RPMI7951 (cell line): ENCODE measurements around the gene DNAH10. TPM values are rescaled to one million over a fixed set of nuclear protein-coding genes. Genes with fewer than 3 reads are reported as not detected.

Source experiments
- DNase-seq: peaks from one replicate; pipeline ENCODE4 v3.0.0-alpha.2; 2012; ENCODE audit warnings: low read depth
- total RNA-seq: library from RNA; depleted of rRNA; stranded (reverse); fragments of >200 nt; shearing (Covaris generic); gene quantifications from 2 replicates; pipeline ENCODE4 v1.2.3, GENCODE V29; 2014

DNAH10 gene
- total RNA-seq, 1 experiment from 2014 or later = under 0.01 TPM

DNA sequence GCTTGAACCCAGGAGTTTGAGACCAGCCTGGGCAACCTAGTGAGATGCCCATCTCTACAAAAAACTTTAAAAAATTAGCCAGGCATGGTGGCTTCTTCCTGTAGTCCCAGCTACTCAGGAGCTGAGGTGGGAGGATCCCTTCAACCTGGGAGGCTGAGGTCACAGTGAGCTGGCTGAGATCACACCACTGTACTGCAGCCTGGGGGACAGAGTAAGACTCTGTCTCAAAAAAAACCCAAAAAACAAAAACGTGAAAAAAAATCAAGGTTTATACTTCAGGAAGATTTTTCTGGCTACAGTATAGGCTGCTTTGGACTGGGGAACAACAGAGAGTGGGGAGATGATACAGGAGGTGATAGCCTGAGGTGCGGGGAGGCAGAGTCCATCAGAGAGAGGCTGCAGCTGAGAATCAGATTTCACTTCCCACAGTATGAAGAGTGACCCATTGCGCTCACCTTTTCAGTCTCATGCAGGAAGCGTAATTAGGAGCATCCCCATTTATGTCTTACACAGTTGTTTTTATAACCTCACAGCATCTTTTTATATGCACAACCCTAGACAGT is 28.9 kb downstream of the DNAH10 start:
- DNase-seq = no peak

DNA sequence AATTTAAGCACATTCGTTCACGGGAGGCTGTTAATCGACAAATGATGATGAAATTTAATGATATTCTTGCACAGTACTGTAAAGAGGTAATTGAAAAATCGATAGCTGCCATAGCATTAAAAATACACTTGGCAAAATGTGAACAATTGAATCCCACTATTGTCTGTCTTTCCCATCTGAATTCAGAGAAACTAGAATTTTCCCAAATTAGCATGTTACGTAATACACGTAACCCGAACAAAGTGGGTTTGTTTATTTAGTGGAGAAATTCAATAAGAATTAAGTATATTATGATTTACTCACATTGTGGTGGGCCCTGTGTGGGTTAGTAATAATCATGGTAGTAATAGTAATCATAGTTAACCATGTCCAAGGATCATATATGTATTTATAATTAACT is 31.9 kb downstream of the DNAH10 start:
- DNase-seq = no peak

GRCh38 chr12:123798518-123798917 is 36.4 kb downstream of the DNAH10 start:
- DNase-seq = no peak

GRCh38 chr12:123799227-123799626 is 37.1 kb downstream of the DNAH10 start:
- no peak for DNase-seq

- peak; percentile 32 for DNase-seq
Measured at GRCh38 chr12:123801573-123802178, 39.6 kb downstream of the DNAH10 start.

GRCh38 chr12:123805173-123805572 is 43.1 kb downstream of the DNAH10 start:
- DNase-seq = no peak

- no peak for DNase-seq
Measured at GRCh38 chr12:123807002-123807401, 44.9 kb downstream of the DNAH10 start.

- no peak for DNase-seq
Measured at GRCh38 chr12:123807670-123808069, 45.6 kb downstream of the DNAH10 start.

- peak; percentile 43 for DNase-seq
Measured at GRCh38 chr12:123808167-123808566, 46.1 kb downstream of the DNAH10 start.

DNA sequence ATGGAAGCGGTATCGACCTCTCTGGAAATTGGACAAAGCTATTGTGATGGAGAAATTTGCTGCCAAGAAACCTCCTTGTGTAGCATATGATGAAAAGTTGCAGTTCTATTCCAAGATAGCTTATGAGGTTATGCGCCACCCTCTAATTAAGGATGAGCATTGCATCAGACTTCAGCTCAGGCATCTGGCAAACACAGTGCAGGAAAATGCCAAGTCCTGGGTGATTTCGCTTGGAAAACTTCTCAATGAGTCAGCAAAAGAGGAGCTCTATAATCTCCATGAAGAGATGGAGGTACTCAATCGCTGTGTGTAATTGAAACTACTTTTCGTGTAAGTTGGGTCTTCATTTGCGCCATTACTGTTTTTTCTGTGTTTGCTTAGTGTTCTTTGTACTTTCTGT is 51.2 kb downstream of the DNAH10 start:
- DNase-seq = peak; percentile 74

DNA sequence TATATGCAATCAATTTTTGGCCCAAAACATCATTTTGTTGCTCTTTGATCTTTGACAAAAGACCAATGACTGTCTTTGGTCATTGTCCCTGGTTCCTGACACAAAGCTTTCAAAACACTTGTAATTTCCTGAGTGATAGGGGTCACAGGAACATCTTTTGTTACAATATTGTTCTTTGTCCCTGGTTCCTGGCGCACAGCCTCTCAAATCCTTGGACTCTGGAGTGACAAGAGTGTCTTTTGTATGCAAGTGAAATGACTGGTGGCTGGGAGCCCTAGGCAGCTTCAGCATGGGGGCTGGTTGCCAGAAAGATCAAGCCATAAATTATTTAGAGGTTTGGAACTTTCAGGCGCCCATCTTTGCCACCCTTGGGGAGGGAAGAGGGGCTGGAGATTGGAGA is 53.9 kb downstream of the DNAH10 start:
- no peak for DNase-seq

GRCh38 chr12:123816896-123817537 is 54.9 kb downstream of the DNAH10 start:
- DNase-seq = no peak

DNA sequence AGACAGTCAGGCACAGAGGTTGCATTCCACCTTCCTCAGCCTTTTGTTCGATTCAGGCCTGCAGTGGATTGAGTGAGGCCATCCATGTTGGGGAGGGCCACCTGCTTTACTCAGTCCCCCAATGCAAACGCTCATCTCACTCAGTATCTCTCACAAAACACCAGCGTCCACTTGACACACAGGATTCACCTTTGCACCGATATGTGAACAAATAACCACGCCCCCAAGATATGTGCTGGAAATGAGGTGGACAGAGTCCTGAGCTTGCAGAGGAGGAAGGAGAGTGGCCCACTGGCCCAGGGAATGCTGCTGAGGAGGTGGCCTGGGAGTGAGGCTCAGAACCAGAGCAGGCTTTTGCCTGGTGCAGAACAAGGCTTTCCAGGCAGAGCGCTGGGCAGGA is 60.7 kb downstream of the DNAH10 start:
- no peak for DNase-seq

GRCh38 chr12:123828120-123828519 is 66.0 kb downstream of the DNAH10 start:
- DNase-seq = no peak

DNA sequence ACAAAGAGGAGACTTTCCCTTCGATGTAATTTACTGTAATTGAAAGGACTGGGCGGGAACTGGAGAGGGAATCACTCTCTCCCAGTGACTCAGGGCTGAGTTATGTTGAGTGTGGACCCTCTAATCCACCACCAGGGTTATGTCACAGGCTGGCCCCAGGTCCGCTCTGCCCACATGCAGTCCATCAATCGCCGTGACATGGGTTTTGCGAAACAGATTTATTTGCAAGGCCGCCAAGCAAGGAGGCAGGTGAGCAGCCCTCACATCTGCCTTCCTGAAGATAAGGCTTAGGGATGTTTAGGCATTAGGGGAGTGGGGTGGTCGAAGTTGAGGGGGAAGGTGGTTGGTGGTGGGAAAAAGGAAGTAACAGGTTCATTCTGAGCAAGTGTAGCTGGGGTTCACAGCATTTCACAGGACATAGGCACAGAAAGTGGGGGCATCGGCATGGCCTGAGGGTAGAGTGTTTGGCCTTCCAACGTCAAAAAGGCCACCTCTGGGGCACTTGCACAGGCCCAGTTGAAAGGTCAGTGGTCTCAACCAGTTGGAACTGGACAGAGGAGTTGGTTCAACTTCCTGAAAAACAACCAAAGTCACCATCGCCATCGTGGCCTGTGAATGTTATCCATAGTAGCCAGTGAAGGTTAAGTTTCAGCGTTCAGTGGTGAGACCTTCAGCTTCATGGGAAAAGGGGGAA is 66.9 kb downstream of the DNAH10 start:
- DNase-seq = no peak

DNA sequence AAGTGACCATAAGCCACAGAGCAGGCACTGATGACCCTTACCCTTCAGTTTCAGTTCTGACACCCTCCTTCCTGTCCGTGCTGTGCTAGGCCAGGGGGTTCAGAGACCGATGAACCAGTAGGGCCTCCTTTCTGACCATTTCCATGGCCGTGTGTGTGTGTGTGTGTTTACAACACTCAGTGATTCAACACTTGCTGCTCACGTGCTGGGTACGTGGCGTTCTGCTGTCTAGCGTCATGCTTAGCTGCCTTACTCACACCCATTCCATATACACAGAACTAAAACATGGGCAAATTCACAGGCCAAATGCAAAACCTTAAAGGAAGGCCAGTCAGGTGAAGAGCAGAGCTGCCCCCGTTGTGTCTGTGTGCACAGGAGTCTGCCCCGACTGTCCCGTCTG is 67.5 kb downstream of the DNAH10 start:
- no peak for DNase-seq

GRCh38 chr12:123830675-123831074 is 68.6 kb downstream of the DNAH10 start:
- no peak for DNase-seq

DNA sequence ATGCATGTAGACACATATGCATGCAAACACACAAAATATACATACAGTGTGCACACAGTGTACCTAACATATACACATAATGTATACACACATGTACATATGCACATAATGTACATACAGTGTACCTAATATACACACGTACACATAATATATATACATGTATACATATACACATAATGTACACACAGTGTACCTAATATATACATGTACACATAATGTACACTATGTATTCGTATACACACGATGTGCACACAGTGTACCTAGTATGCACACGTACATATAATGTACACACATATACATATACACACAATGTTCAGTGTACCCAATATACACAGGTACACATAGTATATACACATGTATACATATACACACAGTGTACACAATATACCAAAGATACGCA is 70.0 kb downstream of the DNAH10 start:
- DNase-seq = no peak

GRCh38 chr12:123833830-123834229 is 71.7 kb downstream of the DNAH10 start:
- DNase-seq = no peak

GRCh38 chr12:123834845-123835244 is 72.7 kb downstream of the DNAH10 start:
- no peak for DNase-seq

- no peak for DNase-seq
Measured at GRCh38 chr12:123836292-123836691, 74.2 kb downstream of the DNAH10 start.

DNA sequence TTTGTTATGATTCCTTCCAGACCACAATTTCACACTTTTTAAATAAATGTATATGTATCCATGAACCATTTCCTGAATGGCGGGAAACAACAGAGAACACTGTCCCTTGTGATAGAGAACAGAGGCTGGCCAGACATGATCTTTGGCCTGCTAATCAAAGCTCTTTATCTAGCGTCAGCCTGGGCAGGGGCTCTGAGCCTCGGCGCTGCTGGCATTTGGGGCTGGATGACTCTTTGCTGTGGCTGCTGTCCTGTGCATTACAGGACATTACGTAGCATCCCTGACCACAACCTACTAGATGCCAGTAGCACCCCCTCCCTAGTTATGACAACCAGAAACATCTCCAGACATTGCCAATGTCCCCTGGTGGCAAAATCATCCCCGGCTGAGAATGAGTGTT is 77.7 kb downstream of the DNAH10 start:
- no peak for DNase-seq
